ENCODE measurements around the gene DCPS.
"Not testable (repeated sequence)": the region's sequence is repeated elsewhere in the genome, so short reads cannot be mapped to it uniquely, and the experiment has no call there.

The DCPS gene

GRCh38 chr11:126304457-126305075 is 706 bp downstream of the DCPS start:
- H3K27ac Mint-ChIP-seq (ENCODE audit: low read depth), result peak overlapping the region; percentile 98
- H3K4me3 Mint-ChIP-seq, result peak overlapping the region; percentile 98
- H3K27me3 Mint-ChIP-seq, result no peaks in the 10 kb centered on the region
- H3K36me3 Mint-ChIP-seq (ENCODE audit: insufficient read depth), result peaks cover 14% of the 10 kb centered on the region
- DNase-seq (ENCODE audit: low spot score in 2 of 2) (no peak), ATAC-seq (replicated peaks; ENCODE audit: extremely low read depth, poor library complexity, severe bottlenecking) (peak; percentile 12)
- no peaks in the 10 kb centered on the region for H3K9me3 Mint-ChIP-seq
- peaks cover 31% of the 10 kb centered on the region for H3K4me1 Mint-ChIP-seq

DNA sequence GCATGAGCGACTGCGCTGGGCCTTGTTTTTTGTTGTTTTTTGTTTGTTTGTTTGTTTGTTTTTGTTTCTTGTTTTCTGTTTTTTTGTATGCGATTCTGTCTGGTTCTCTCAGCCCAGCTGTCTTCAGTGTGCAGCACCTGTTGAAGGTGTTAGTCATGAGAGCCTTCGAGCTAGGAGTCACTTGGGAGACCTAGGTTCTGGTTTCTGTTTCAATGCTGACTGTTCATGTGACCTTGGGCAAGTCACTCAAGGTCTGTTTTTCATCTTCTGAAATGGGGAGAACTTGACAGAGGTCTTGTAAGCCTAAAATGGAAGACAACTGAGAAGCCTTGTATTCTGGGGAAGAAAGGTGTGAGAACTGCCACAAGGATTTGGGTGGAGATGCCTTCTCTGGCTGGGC is 1.8 kb downstream of the DCPS start:
- no peak for DNase-seq (ENCODE audit: low spot score in 2 of 2)
- Mint-ChIP-seq H3K4me1 (peaks cover 41% of the 10 kb centered on the region), H3K27me3 (no peaks in the 10 kb centered on the region), H3K27ac (ENCODE audit: low read depth) (peak overlapping the region; percentile 98), H3K36me3 (ENCODE audit: insufficient read depth) (peaks cover 19% of the 10 kb centered on the region), H3K9me3 (no peaks in the 10 kb centered on the region), H3K4me3 (peak overlapping the region; percentile 98)
- ATAC-seq (replicated peaks; ENCODE audit: extremely low read depth, poor library complexity, severe bottlenecking), result no peak

DNA sequence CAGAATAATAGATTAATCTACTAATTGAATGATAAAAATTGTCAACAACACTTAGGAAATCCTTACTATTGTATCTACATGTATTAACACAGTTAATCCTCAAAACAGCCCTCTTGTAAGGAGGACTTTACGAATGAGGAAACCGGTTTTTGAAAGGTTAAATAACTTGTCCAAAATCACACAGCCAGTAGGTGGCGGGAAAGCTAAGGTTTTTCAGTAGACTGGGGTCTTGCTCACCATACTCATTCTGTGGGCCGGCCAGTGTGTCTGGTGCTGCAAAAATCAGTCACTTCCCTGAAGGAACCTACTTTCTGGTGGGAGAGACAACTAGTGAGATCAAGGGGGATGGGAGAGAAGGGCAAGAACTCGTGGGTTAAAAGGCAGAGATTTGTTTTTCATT is 3.8 kb downstream of the DCPS start:
- DNase-seq (ENCODE audit: low spot score in 2 of 2) (no peak), ATAC-seq (replicated peaks; ENCODE audit: extremely low read depth, poor library complexity, severe bottlenecking) (no peak)
- Mint-ChIP-seq H3K27me3 (no peaks in the 10 kb centered on the region), H3K27ac (ENCODE audit: low read depth) (peak overlapping the region; percentile 39), H3K4me3 (no peak overlapping the region), H3K4me1 (peaks cover 51% of the 10 kb centered on the region), H3K36me3 (ENCODE audit: insufficient read depth) (peaks cover 20% of the 10 kb centered on the region), H3K9me3 (no peaks in the 10 kb centered on the region)

DNA sequence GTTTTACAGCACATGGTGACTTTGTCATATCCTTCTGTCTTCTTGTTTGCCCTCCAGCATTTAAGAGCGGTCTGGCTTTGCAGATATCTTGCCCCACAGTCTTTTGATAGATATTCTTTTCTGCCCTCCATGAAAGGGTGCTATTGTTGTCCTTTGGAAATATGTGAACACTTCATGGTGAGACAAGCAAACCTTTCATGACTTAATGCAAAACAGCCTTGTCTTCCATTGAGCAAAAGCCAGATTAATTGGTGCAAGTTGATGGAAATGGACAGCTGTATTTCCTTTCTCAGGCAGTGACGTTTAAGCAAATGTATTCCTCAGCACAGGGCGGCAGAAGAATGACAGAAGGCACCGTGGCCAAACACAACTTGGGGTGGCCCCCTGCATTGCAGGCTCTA is 4.4 kb downstream of the DCPS start:
- Mint-ChIP-seq H3K4me3 (no peak overlapping the region), H3K27ac (ENCODE audit: low read depth) (peak overlapping the region; percentile 39), H3K9me3 (no peaks in the 10 kb centered on the region), H3K4me1 (peaks cover 56% of the 10 kb centered on the region), H3K36me3 (ENCODE audit: insufficient read depth) (peaks cover 20% of the 10 kb centered on the region), H3K27me3 (no peaks in the 10 kb centered on the region)
- DNase-seq (ENCODE audit: low spot score in 2 of 2), result no peak
- no peak for ATAC-seq (replicated peaks; ENCODE audit: extremely low read depth, poor library complexity, severe bottlenecking)

DNA sequence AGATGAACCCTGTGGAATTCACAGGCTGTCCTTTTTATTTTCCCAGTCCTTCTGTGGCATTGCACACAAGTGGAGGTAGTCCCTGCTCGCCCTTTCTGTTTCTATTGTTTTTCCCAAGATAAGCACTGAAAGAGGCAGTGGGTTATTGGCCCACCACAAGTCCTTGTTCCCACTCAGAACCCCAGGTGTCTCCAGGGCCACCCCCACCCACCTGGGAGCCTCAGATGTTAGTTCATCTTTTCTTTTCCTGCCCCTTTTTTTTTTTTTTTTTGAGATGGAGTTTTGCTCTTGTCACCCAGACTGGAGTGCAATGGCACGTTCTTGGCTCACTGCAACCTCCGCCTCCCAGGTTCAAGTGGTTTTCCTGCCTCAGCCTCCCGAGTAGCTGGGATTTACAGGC is 4.9 kb downstream of the DCPS start:
- peaks cover 59% of the 10 kb centered on the region for H3K4me1 Mint-ChIP-seq
- peak overlapping the region; percentile 41 for H3K27ac Mint-ChIP-seq (ENCODE audit: low read depth)
- not testable (repeated sequence) for H3K27me3 Mint-ChIP-seq; ATAC-seq (replicated peaks; ENCODE audit: extremely low read depth, poor library complexity, severe bottlenecking); DNase-seq (ENCODE audit: low spot score in 2 of 2); H3K9me3 Mint-ChIP-seq; H3K4me3 Mint-ChIP-seq
- peaks cover 20% of the 10 kb centered on the region for H3K36me3 Mint-ChIP-seq (ENCODE audit: insufficient read depth)

DNA sequence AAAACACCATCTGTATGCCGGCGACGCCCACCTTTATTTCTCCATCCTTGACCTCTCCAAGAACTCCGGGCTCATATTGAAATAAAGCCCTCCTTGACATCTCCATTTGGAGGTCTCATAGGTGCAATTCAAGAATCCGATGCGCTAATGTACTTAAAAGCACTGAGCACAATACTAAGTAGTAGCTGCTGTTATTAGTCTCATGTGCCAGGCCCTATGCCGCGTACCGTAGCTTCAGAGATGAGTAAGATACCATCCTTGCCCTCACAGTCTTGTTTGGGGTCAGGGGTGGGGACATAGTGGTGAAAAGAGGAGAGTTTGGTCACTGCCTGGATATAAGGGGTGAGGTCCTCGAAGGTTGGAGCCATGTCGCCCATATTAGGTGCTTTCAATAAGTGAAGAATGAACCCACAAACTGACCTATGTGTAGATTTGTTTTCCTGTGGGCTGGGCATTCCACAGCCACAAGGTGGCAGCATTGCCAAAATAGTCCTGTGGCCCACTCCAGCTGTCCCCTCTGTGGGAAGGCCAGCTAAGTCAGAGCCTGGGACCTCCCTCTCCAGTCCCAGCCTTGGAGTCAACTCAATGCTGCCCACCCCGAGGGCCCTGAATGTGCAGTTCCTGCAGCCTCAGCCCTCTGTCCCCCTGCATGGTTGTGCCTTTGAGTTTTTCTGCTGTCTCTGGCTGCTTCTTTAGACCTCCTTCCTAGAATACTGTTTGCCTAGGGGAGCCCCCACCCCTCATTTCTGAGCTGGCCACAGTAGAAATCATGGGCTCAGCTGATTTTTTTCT is 6.5 kb downstream of the DCPS start:
- Mint-ChIP-seq H3K27me3 (no peaks in the 10 kb centered on the region), H3K9me3 (no peaks in the 10 kb centered on the region), H3K4me1 (peaks cover 47% of the 10 kb centered on the region), H3K4me3 (no peak overlapping the region), H3K27ac (ENCODE audit: low read depth) (peak overlapping the region; percentile 27), H3K36me3 (ENCODE audit: insufficient read depth) (peaks cover 21% of the 10 kb centered on the region)
- DNase-seq (ENCODE audit: low spot score in 2 of 2) (peak in 1 of 2 donors; percentile 36), ATAC-seq (replicated peaks; ENCODE audit: extremely low read depth, poor library complexity, severe bottlenecking) (peak; percentile 66)

DNA sequence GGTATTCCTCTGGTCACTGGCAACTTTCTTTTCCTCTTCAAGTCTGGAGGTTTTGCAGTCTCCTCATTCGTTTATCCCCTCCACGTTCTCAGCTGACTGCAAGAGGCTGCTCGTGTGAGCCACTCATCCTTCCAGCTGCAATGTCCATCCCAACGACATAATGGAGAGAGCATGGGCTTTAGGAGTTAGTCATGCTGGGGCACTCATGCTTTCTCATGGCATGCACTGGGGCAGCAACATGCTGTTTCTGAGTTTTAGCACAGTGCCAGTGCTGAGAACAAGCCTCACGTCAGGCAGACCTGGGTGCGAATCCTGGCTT is 7.1 kb downstream of the DCPS start:
- H3K4me3 Mint-ChIP-seq, result no peak overlapping the region
- ATAC-seq (replicated peaks; ENCODE audit: extremely low read depth, poor library complexity, severe bottlenecking) (no peak), DNase-seq (ENCODE audit: low spot score in 2 of 2) (no peak)
- peak overlapping the region; percentile 27 for H3K27ac Mint-ChIP-seq (ENCODE audit: low read depth)
- peaks cover 42% of the 10 kb centered on the region for H3K4me1 Mint-ChIP-seq
- no peaks in the 10 kb centered on the region for H3K9me3 Mint-ChIP-seq
- H3K27me3 Mint-ChIP-seq, result no peaks in the 10 kb centered on the region
- peaks cover 22% of the 10 kb centered on the region for H3K36me3 Mint-ChIP-seq (ENCODE audit: insufficient read depth)

DNA sequence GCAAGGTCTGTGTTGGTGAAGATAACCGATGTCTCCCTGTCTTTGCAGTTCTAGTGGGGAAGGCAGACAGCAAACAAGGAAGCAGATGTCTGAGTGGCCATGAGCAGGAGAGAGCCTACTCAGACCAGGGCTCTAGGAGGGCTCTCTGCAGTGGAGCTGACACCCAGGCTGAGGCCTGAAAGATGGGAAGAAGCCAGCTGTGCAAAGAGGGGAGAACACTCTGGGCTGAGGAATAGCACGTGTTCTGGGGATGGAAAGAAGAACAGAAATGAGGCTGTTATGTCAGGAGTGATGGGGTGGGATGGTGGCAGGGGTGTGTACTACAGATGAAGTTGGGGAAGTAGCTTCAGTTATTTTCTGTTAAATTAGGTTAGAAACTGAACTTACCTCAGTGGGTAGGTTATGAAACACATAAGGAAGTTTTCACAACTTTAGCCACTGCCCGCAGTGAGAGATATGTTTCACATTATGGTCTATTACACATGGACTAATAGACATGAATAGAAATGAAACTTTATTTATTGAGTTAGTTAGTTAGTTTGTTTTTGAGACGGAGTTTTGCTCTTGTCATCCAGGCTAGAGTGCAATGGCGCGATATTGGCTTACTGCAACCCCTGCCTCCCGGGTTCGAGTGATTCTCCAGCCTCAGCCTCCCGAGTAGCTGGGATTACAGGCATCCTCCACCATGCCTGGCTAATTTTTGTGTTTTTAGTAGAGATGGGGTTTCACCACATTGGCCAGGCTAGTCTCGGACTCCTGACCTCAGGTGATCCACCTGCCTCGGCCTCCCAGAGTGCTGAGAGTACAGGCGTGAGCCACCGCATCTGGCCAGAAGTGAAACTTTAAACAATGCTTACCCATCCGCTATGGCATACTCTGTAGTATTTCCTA is 7.8 kb downstream of the DCPS start:
- Mint-ChIP-seq H3K27me3 (no peaks in the 10 kb centered on the region), H3K4me3 (no peak overlapping the region), H3K36me3 (ENCODE audit: insufficient read depth) (peaks cover 24% of the 10 kb centered on the region), H3K9me3 (no peaks in the 10 kb centered on the region), H3K27ac (ENCODE audit: low read depth) (peak overlapping the region; percentile 27), H3K4me1 (peaks cover 44% of the 10 kb centered on the region)
- DNase-seq (ENCODE audit: low spot score in 2 of 2) (no peak), ATAC-seq (replicated peaks; ENCODE audit: extremely low read depth, poor library complexity, severe bottlenecking) (no peak)

GRCh38 chr11:126312961-126313360 is 9.1 kb downstream of the DCPS start:
- peaks cover 25% of the 10 kb centered on the region for H3K36me3 Mint-ChIP-seq (ENCODE audit: insufficient read depth)
- no peak overlapping the region for H3K27ac Mint-ChIP-seq (ENCODE audit: low read depth)
- no peak for ATAC-seq (replicated peaks; ENCODE audit: extremely low read depth, poor library complexity, severe bottlenecking)
- no peaks in the 10 kb centered on the region for H3K27me3 Mint-ChIP-seq
- DNase-seq (ENCODE audit: low spot score in 2 of 2), result no peak
- H3K4me3 Mint-ChIP-seq, result no peak overlapping the region
- H3K4me1 Mint-ChIP-seq, result peaks cover 48% of the 10 kb centered on the region
- H3K9me3 Mint-ChIP-seq, result no peaks in the 10 kb centered on the region

DNA sequence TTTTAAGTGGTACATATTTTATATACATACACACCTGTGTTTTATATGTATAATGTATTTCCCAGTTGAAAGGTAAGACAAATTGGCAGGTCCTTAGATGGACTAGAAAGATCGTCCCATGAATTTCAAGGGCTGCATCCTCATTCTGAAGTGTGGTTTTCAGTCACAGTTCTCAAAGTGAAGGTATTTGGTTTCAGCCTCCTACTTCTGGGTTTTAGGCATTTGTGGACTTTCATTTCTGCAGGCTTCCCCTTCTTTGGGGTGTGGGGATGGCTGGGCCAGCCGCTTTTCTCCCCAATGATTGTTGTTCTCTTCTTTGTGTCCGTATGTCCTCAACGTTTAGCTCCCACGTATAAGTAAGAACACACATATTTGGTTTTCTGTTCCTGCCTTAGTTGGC is 10.0 kb downstream of the DCPS start:
- Mint-ChIP-seq H3K9me3 (no peaks in the 10 kb centered on the region), H3K4me1 (peaks cover 55% of the 10 kb centered on the region), H3K27ac (ENCODE audit: low read depth) (no peak overlapping the region), H3K27me3 (no peaks in the 10 kb centered on the region), H3K36me3 (ENCODE audit: insufficient read depth) (peaks cover 25% of the 10 kb centered on the region), H3K4me3 (no peak overlapping the region)
- DNase-seq (ENCODE audit: low spot score in 2 of 2) (no peak), ATAC-seq (replicated peaks; ENCODE audit: extremely low read depth, poor library complexity, severe bottlenecking) (no peak)

DNA sequence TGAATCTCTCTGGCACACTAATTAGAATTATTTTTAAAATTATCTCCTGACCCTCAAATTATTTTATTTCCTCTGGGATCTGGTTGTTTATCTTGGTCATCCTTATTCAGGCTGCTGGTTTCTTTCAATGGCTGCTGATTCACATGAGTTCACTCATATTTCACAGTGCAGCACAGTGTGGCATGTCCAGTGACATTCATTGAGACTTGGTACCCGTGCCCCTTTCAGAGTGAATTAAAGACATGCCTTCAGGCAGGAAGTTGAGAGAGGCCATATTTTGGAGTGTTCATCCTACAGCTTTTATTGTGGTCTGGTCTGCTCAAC is 13.5 kb downstream of the DCPS start:
- DNase-seq (ENCODE audit: low spot score in 2 of 2), result no peak
- Mint-ChIP-seq H3K4me1 (peaks cover 57% of the 10 kb centered on the region), H3K4me3 (peak overlapping the region; percentile 66), H3K36me3 (ENCODE audit: insufficient read depth) (peaks cover 24% of the 10 kb centered on the region), H3K27me3 (no peaks in the 10 kb centered on the region), H3K9me3 (no peaks in the 10 kb centered on the region), H3K27ac (ENCODE audit: low read depth) (peak overlapping the region; percentile 89)
- ATAC-seq (replicated peaks; ENCODE audit: extremely low read depth, poor library complexity, severe bottlenecking), result no peak

- Mint-ChIP-seq H3K36me3 (ENCODE audit: insufficient read depth) (peaks cover 26% of the 10 kb centered on the region), H3K4me3 (peak overlapping the region; percentile 66), H3K9me3 (no peaks in the 10 kb centered on the region), H3K4me1 (peaks cover 54% of the 10 kb centered on the region), H3K27ac (ENCODE audit: low read depth) (peak overlapping the region; percentile 89), H3K27me3 (no peaks in the 10 kb centered on the region)
- peak; percentile 65 for ATAC-seq (replicated peaks; ENCODE audit: extremely low read depth, poor library complexity, severe bottlenecking)
- DNase-seq (ENCODE audit: low spot score in 2 of 2), result no peak
Observed at GRCh38 chr11:126317756-126318573, 14.1 kb downstream of the DCPS start.
